GM08714 (cell line): Measurements from ENCODE around the gene COL21A1.
"Not testable (repeated sequence)": the region's sequence is repeated elsewhere in the genome, so short reads cannot be mapped to it uniquely, and the experiment has no call there.

Experiments
- H3K4me3 ChIP-seq: fragments of 200-500 bp; sonication (Bioruptor generic); 2 replicates; pipeline ENCODE4 v1.5.1; 2014; ENCODE audit warnings: mild to moderate bottlenecking, low read length, inconsistent platforms
- ZNF274 ChIP-seq: IDR thresholded peaks from 2 replicates; pipeline ENCODE4 v1.6.1; 2012; ENCODE audit warnings: mild to moderate bottlenecking, low read depth, low read length

Gene COL21A1

GRCh38 chr6:56021943-56022342 is 225.4 kb downstream of the COL21A1 start:
- no peak overlapping the region for H3K4me3 ChIP-seq
- TF ChIP-seq ZNF274 = no peak

DNA sequence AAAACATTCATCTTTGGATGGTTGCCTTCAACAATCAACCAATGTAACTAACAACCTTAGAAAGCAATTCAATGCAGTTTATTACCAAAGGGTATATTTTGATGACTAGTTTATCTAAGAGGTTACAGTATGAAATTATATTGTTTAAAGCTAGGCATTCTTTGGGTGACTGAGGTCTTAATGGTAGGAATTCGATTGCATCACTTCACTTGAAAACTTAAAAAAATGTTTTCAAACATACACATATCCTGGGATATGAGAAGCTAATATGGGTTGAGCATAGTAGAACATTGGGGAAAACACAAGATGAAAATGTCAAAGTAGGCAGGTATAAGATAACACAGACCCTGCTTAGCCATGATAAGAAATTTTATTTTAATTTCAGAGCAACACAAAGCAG is 227.4 kb downstream of the COL21A1 start:
- no peak for TF ChIP-seq ZNF274
- no peak overlapping the region for H3K4me3 ChIP-seq

GRCh38 chr6:56017198-56017597 is 230.2 kb downstream of the COL21A1 start:
- TF ChIP-seq ZNF274 = no peak
- H3K4me3 ChIP-seq = no peak overlapping the region

GRCh38 chr6:56014039-56014438 is 233.3 kb downstream of the COL21A1 start:
- not testable (repeated sequence) for H3K4me3 ChIP-seq

DNA sequence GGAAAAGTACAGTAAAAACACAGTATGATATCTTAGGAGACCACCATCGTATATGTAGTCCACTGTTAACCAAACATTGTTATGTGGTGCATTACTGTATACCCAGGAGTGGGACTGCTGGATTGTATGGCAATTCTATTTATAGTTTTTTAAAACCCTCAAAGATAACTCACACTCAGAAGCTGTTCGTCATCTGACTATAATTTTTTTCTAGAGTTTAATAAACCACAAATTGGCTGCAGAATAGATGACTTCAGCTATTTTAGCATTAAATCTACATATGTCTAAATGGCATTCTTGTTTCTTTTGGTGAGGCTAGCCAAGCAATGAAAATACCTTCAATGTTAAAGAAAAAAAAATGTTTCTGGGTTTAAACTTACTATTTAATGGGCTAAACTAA is 237.7 kb downstream of the COL21A1 start:
- TF ChIP-seq ZNF274 = no peak
- no peak overlapping the region for H3K4me3 ChIP-seq
